HepG2 (cell line): ENCODE data around the gene CCDC197. TPM values are rescaled to one million over a fixed set of nuclear protein-coding genes. Genes with fewer than 3 reads are reported as not detected.

Source experiments
- ATAC-seq: fragments of 200-7000 bp; cut with Tn5 transposase; 3 replicates; pipeline ENCODE4 v1.9.1; 2020; ENCODE audit warnings: mild to moderate bottlenecking, moderate library complexity
- BruUV-seq: library from RNA; stranded (reverse); fragments of 400-500 nt; replicated peaks from 2 replicates; lab custom pipeline; 2021; lab: Mats Ljungman, UMichigan
- CTCF ChIA-PET: fragments of 300-600 bp; formaldehyde crosslinking; extraction: SDS; loops from one replicate; lab custom pipeline; 2021; ENCODE audit warnings: low total read pairs, inconsistent platforms, low intra/inter-chr PET ratio; lab: Yijun Ruan, JAX
- POLR2A ChIA-PET: fragments of 350-600 bp; sonication (Branson Sonifier 250); formaldehyde crosslinking; loops from one replicate; lab custom pipeline; 2020; ENCODE audit warnings: antibody characterized with exemption, inconsistent platforms; lab: Yijun Ruan, JAX
- DNase-seq: peaks from one replicate; pipeline ENCODE4 v3.0.0-alpha.2; 2015; ENCODE audit warnings: low spot score
- FAIRE-seq: peaks from 3 replicates; lab custom pipeline; 2011; peaks lifted over from hg19 to GRCh38; lab: Jason Lieb, UNC
- H2AFZ ChIP-seq: one replicate; pipeline ENCODE4 v1.6.1; 2011; ENCODE audit warnings: low read length, inconsistent platforms
- H3K27ac ChIP-seq: fragments of 300-600 bp; 3 replicates; pipeline ENCODE4 v1.8.0; 2011; ENCODE audit warnings: mixed run types, mild to moderate bottlenecking, mixed read lengths, low read length, inconsistent platforms; ENCODE audit not compliant: insufficient read depth; ENCODE audit errors: extremely low read length
- H3K27me3 ChIP-seq, 2 experiments: fragments of 200-600 bp in 1 of 2; 2 replicates in 1 of 2; 3 replicates in 1 of 2; pipeline versions ENCODE4 v1.6.0 to v1.8.0; 2011; ENCODE audit warnings: low read length in 2 of 2, mild to moderate bottlenecking in 2 of 2, moderate library complexity in 2 of 2, inconsistent platforms in 1 of 2; ENCODE audit not compliant: insufficient read depth in 2 of 2, control insufficient read depth in 1 of 2
- H3K36me3 ChIP-seq, 2 experiments: fragments of 200-600 bp in 1 of 2; replicated peaks in 1 of 2; 2 replicates in 1 of 2; 3 replicates in 1 of 2; pipeline versions ENCODE4 v1.5.1 to v1.8.0; 2011; ENCODE audit warnings: low read length in 2 of 2, inconsistent platforms in 1 of 2; ENCODE audit not compliant: insufficient read depth in 2 of 2, control insufficient read depth in 1 of 2
- H3K4me1 ChIP-seq: 2 replicates; pipeline ENCODE4 v1.5.1; 2012; ENCODE audit warnings: low read length, inconsistent platforms; ENCODE audit not compliant: insufficient read depth
- H3K4me2 ChIP-seq: 2 replicates; pipeline ENCODE4 v1.6.0; 2011; ENCODE audit warnings: low read depth, low read length, inconsistent platforms
- H3K4me3 ChIP-seq, 3 experiments: fragments of 200-600 bp in 1 of 3; sonication (generic), shearing (Covaris generic) in 1 of 3; replicated peaks in 1 of 3; 2 replicates each; pipeline ENCODE4 v1.5.1; 2011 to 2016; ENCODE audit warnings: low read length in 3 of 3, inconsistent platforms in 2 of 3, low read depth in 2 of 3, mild to moderate bottlenecking in 2 of 3, control low read depth in 1 of 3, mixed read lengths in 1 of 3; ENCODE audit not compliant: insufficient read depth in 1 of 3
- H3K79me2 ChIP-seq: one replicate; pipeline ENCODE4 v1.6.1; 2011; ENCODE audit warnings: low read length, inconsistent platforms; ENCODE audit not compliant: insufficient read depth
- H3K9ac ChIP-seq: 2 replicates; pipeline ENCODE4 v1.6.0; 2011; ENCODE audit warnings: mild to moderate bottlenecking, low read depth, low read length, inconsistent platforms; ENCODE audit not compliant: insufficient read depth
- H3K9me3 ChIP-seq: 2 replicates; pipeline ENCODE4 v1.5.1; 2012; ENCODE audit warnings: mild to moderate bottlenecking, low read length
- H4K20me1 ChIP-seq: 2 replicates; pipeline ENCODE4 v1.6.0; 2011; ENCODE audit warnings: inconsistent platforms, mild to moderate bottlenecking, low read length, moderate library complexity; ENCODE audit not compliant: insufficient read depth
- AGO2 ChIP-seq: fragments of 200-400 bp; formaldehyde crosslinking; optimal IDR thresholded peaks from 2 replicates; pipeline ENCODE3; 2017; ENCODE audit warnings: mild to moderate bottlenecking, low read depth, low read length, moderate library complexity
- AKNA ChIP-seq: sonication (generic); formaldehyde crosslinking; IDR thresholded peaks from 2 replicates; pipeline ENCODE4 v1.4.0; 2020; ENCODE audit warnings: missing genetic modification reagents, borderline replicate concordance
- CBX2 ChIP-seq, 2 experiments: fragments of 200-600 bp in 1 of 2; sonication (generic); formaldehyde crosslinking in 1 of 2; IDR thresholded peaks; 2 replicates each; pipeline versions ENCODE4 v1.7.0 to v1.8.1; 2018 to 2022; ENCODE audit warnings: low read depth in 2 of 2, low read length in 1 of 2, mild to moderate bottlenecking in 1 of 2, missing genetic modification reagents in 1 of 2
- GATAD1 ChIP-seq: IDR thresholded peaks from 2 replicates; pipeline ENCODE4 v1.6.1; 2016; ENCODE audit warnings: missing genetic modification reagents, missing compliant biosample characterization
- GRHL1 ChIP-seq: sonication (generic); formaldehyde crosslinking; conservative IDR thresholded peaks from 2 replicates; pipeline ENCODE4 v1.8.0; 2022; ENCODE audit warnings: missing genetic modification reagents
- HDAC6 ChIP-seq: fragments of 200-600 bp; sonication (generic); IDR thresholded peaks from 2 replicates; pipeline ENCODE4 v1.7.0; 2017; ENCODE audit warnings: mild to moderate bottlenecking, antibody characterized with exemption, low read length, low read depth
- PCBP1 ChIP-seq: fragments of 200-400 bp; formaldehyde crosslinking; IDR thresholded peaks from 2 replicates; pipeline ENCODE4 v1.6.1; 2017; ENCODE audit warnings: mild to moderate bottlenecking, low read depth, low read length, borderline replicate concordance
- SIN3A ChIP-seq: IDR thresholded peaks from 2 replicates; pipeline ENCODE4 v1.6.1; 2011; ENCODE audit warnings: low read depth, mild to moderate bottlenecking, control low read depth, low read length, borderline replicate concordance
- TIGD3 ChIP-seq: sonication (generic); formaldehyde crosslinking; IDR thresholded peaks from 2 replicates; pipeline ENCODE4 v1.5.1; 2020; ENCODE audit warnings: mild to moderate bottlenecking, missing genetic modification reagents, borderline replicate concordance
- ZBTB3 ChIP-seq: sonication (generic); formaldehyde crosslinking; IDR thresholded peaks from 2 replicates; pipeline ENCODE4 v1.4.0; 2020; ENCODE audit warnings: low read depth, mild to moderate bottlenecking, moderate library complexity, missing genetic modification reagents, borderline replicate concordance
- ZBTB38 ChIP-seq: sonication (generic); formaldehyde crosslinking; IDR thresholded peaks from 2 replicates; pipeline ENCODE4 v1.5.1; 2020; ENCODE audit warnings: mild to moderate bottlenecking, missing genetic modification reagents
- ZMAT5 ChIP-seq: sonication (generic); formaldehyde crosslinking; IDR thresholded peaks from 2 replicates; pipeline ENCODE4 v1.5.0; 2020; ENCODE audit warnings: mild to moderate bottlenecking, low read depth, missing genetic modification reagents, borderline replicate concordance
- ZMYM3 ChIP-seq: sonication (generic); formaldehyde crosslinking; IDR thresholded peaks from 2 replicates; pipeline ENCODE4 v1.5.1; 2020; ENCODE audit warnings: mild to moderate bottlenecking, missing genetic modification reagents
- ZNF383 ChIP-seq: sonication (generic); formaldehyde crosslinking; IDR thresholded peaks from 2 replicates; pipeline ENCODE4 v1.4.0; 2020; ENCODE audit warnings: missing genetic modification reagents, mild to moderate bottlenecking, borderline replicate concordance
- ZNF629 ChIP-seq: sonication (generic); formaldehyde crosslinking; conservative IDR thresholded peaks from 2 replicates; pipeline ENCODE4 v1.5.0; 2020; ENCODE audit warnings: missing genetic modification reagents
- WGBS: methylation state at CpG from one replicate; pipeline ENCODE4 v1.1.6; 2017; ENCODE audit warnings: low lambda C conversion rate; 5-methylcytosine and 5-hydroxymethylcytosine counted together
- in situ Hi-C: cut with HindIII; loops from 2 replicates; pipeline ENCODE4 v1.10.0; 2017; ENCODE audit warnings: low pct_unique_long_range_greater_than_20kb; ENCODE audit not compliant: extremely low pct_ligation_motif_present
- intact Hi-C: fragments of 100-400 bp; cut with micrococcal nuclease; formaldehyde crosslinking; loops from one replicate; pipeline ENCODE4 v1.10.0; 2022; ENCODE audit not compliant: unreplicated experiment
- polyA plus RNA-seq, 8 experiments: library from polyadenylated mRNA; depleted of rRNA in 3 of 8; stranded (reverse) in 7 of 8; unstranded in 1 of 8; fragments of >200 nt; fragmentation: Illumina TruSeq in 4 of 8; extraction: Trizol in 4 of 8; gene quantifications; 2 replicates each; pipeline versions ENCODE4 v1.2.1 to v1.2.3, GENCODE V29; 2011 to 2016; ENCODE audit warnings: low read depth in 4 of 8, missing spikeins in 1 of 8, mixed read lengths in 1 of 8; ENCODE audit not compliant: insufficient read depth in 1 of 8
- total RNA-seq, 5 experiments: library from RNA; depleted of rRNA; stranded (reverse); fragments of >200 nt; fragmentation: Illumina TruSeq; extraction: Trizol; gene quantifications; 2 replicates each; pipeline ENCODE4 v1.2.3, GENCODE V29; 2016; ENCODE audit warnings: low read depth in 1 of 5

Gene CCDC197
- total and polyA plus RNA-seq, 2 of the 13 experiments (the other 11 are each of a cell fraction or from before 2014, with no cell fraction given): 0.11 to 0.13 TPM

GRCh38 chr14:94020267-94020666 lies 23.2 kb downstream of the CCDC197 start:
- no peak overlapping the region for H2AFZ ChIP-seq
- H3K9me3 ChIP-seq: no peaks in the 10 kb centered on the region
- BruUV-seq: no TSS peak
- in situ Hi-C loops: no loop called here
- WGBS: 68% methylated on average over 4 of the region's 4 CpGs
- no peak overlapping the region for H3K9ac ChIP-seq
- H3K4me1 ChIP-seq: peaks cover 50% of the 10 kb centered on the region
- FAIRE-seq (no peak), ATAC-seq (no peak), DNase-seq (no peak)
- ChIA-PET POLR2A (interaction anchor here (1.0 to 2.2 kb wide), 3 partner anchors 16 to 61 kb away, joined by 3 to 9 read pairs (median 4); no protein-coding TSS in a partner anchor), CTCF (no interaction called here)
- intact Hi-C loops: no loop called here
- no peaks in the 10 kb centered on the region for H3K79me2 ChIP-seq
- H3K27me3 ChIP-seq: peaks cover 7 to 27% of the 10 kb centered on the region in 2 experiments; a peak in 4 of 5 replicates
- H3K4me3 ChIP-seq: no peak overlapping the region
- H4K20me1 ChIP-seq: no peaks in the 10 kb centered on the region
- TF ChIP-seq ZBTB3 (CRISPR knock-in tag) (no peak), CBX2 (IDR thresholded peaks at IDR 0.05; ENCODE audit: low read depth, low read length) (no peak), CBX2 (CRISPR knock-in tag; IDR thresholded peaks at IDR 0.05; ENCODE audit: low read depth) (no peak), PCBP1 (no peak), AGO2 (no peak), ZNF383 (no peak), GRHL1 (CRISPR knock-in tag) (no peak), HDAC6 (no peak), AKNA (CRISPR knock-in tag) (no peak), TIGD3 (no peak), SIN3A (no peak), ZBTB38 (CRISPR knock-in tag) (no peak), GATAD1 (no peak), ZNF629 (CRISPR knock-in tag) (0 out of 2 replicates have a peak, but pooled peaks have one; percentile 10), ZMYM3 (CRISPR knock-in tag) (peak; percentile 75; the same call in 1 of the 2 replicates), ZMAT5 (no peak)
- H3K36me3 ChIP-seq: no peaks in the 10 kb centered on the region
- H3K4me2 ChIP-seq: no peak overlapping the region
- H3K27ac ChIP-seq: no peak overlapping the region
